Measurements from ENCODE around the gene BCAS3. TPM values are rescaled to one million over a fixed set of nuclear protein-coding genes. Genes with fewer than 3 reads are reported as not detected.

The BCAS3 gene
- total and polyA plus RNA-seq, 10 donors, result 3.7 to 56.0 (median 42.3) TPM

GRCh38 chr17:60748204-60748603 is 70.6 kb downstream of the BCAS3 start:
- H3K4me3 ChIP-seq, result no peak overlapping the region
- peaks cover 0 to 16% (median 0%) of the 10 kb centered on the region in 6 donors for H3K36me3 ChIP-seq
- no peaks in the 10 kb centered on the region for H3K4me1 ChIP-seq
- no peaks in the 10 kb centered on the region for H3K27me3 ChIP-seq (replicated peaks in 1 of 7)
- DNase-seq, result no peak
- peaks cover 0 to 17% (median 10%) of the 10 kb centered on the region in 8 donors for H3K9me3 ChIP-seq
- H3K27ac ChIP-seq, result no peak overlapping the region
- intact Hi-C loops (cut with DNase I; ENCODE audit: low total_unique reads), result no loop called here
- no peak for TF ChIP-seq POLR2AphosphoS5 (IDR thresholded peaks at IDR 0.05)
- TF ChIP-seq POLR2A (IDR thresholded peaks at IDR 0.05), result no peak
- no peak for TF ChIP-seq CTCF (IDR thresholded peaks at IDR 0.05 in 8 of 11, conservative IDR thresholded peaks at IDR 0.05 in 3 of 11)
- 93 to 98% (median 94%) methylated on average over 2 of the region's 2 CpGs for WGBS, 5 donors

- H3K4me3 ChIP-seq, result no peak overlapping the region
- H3K36me3 ChIP-seq, result peaks cover 0 to 16% (median 0%) of the 10 kb centered on the region in 6 donors
- peaks cover 0 to 17% (median 10%) of the 10 kb centered on the region in 8 donors for H3K9me3 ChIP-seq
- no peak for DNase-seq
- intact Hi-C loops (cut with DNase I; ENCODE audit: low total_unique reads), result no loop called here
- 84 to 88% (median 86%) methylated on average over 4 of the region's 4 CpGs for WGBS, 5 donors
- H3K27me3 ChIP-seq (replicated peaks in 1 of 7), result no peaks in the 10 kb centered on the region
- H3K4me1 ChIP-seq, result no peaks in the 10 kb centered on the region
- no peak overlapping the region for H3K27ac ChIP-seq
- TF ChIP-seq POLR2A (IDR thresholded peaks at IDR 0.05) (no peak), CTCF (IDR thresholded peaks at IDR 0.05 in 8 of 11, conservative IDR thresholded peaks at IDR 0.05 in 3 of 11) (no peak), POLR2AphosphoS5 (IDR thresholded peaks at IDR 0.05) (no peak)
These were observed 71.4 kb downstream of the BCAS3 start for GRCh38 chr17:60749050-60749449.

DNA sequence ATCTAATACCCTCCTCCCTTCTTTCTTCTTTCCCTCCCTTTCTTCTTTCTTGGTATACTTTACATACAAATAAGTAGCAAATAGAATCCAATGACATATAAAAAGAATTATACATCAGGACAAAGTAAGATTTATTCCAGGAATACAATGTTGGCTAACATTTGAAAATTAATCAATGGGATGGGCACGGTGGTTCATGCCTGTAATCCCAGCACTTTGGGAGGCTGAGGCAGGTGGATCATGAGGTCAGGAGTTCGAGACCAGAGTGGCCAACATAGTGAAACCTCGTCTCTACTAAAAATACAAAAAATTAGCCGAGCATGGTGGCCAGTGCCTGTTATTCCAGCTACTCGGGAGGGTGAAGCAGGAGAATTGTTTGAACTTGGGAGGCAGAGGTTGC is 72.1 kb downstream of the BCAS3 start:
- Histone ChIP-seq H3K27me3 (replicated peaks in 1 of 7) (no peaks in the 10 kb centered on the region), H3K4me3 (no peak overlapping the region), H3K9me3 (peaks cover 0 to 17% (median 10%) of the 10 kb centered on the region in 8 donors), H3K36me3 (peaks cover 0 to 16% (median 0%) of the 10 kb centered on the region in 6 donors), H3K27ac (no peak overlapping the region), H3K4me1 (no peaks in the 10 kb centered on the region)
- TF ChIP-seq POLR2AphosphoS5 (IDR thresholded peaks at IDR 0.05) (no peak), CTCF (IDR thresholded peaks at IDR 0.05 in 8 of 11, conservative IDR thresholded peaks at IDR 0.05 in 3 of 11) (no peak)
- no peak for DNase-seq
- intact Hi-C loops (cut with DNase I; ENCODE audit: low total_unique reads), result no loop called here
- WGBS, 5 donors, result 88 to 97% (median 94%) methylated on average over 5 of the region's 5 CpGs

GRCh38 chr17:60750640-60751039 is 73.0 kb downstream of the BCAS3 start:
- Histone ChIP-seq H3K4me3 (no peak overlapping the region), H3K27ac (no peak overlapping the region), H3K4me1 (no peaks in the 10 kb centered on the region), H3K36me3 (peaks cover 0 to 16% (median 0%) of the 10 kb centered on the region in 6 donors), H3K9me3 (peaks cover 0 to 17% (median 10%) of the 10 kb centered on the region in 8 donors), H3K27me3 (replicated peaks in 1 of 7) (no peaks in the 10 kb centered on the region)
- no peak for DNase-seq
- intact Hi-C loops (cut with DNase I; ENCODE audit: low total_unique reads), result no loop called here
- no peak for TF ChIP-seq POLR2AphosphoS5 (IDR thresholded peaks at IDR 0.05)
- no peak for TF ChIP-seq POLR2A (IDR thresholded peaks at IDR 0.05)
- TF ChIP-seq CTCF (IDR thresholded peaks at IDR 0.05 in 8 of 11, conservative IDR thresholded peaks at IDR 0.05 in 3 of 11), result no peak

Data from spleen (tissue), 11 donors.